SK-N-SH (cell line): ENCODE measurements around the gene ZFP92. TPM values are rescaled to one million over a fixed set of nuclear protein-coding genes. Genes with fewer than 3 reads are reported as not detected.

Source experiments
- CTCF ChIA-PET: fragments of 300-600, 350-600 bp; formaldehyde crosslinking; extraction: SDS; loops from one replicate; lab custom pipeline; 2021; lab: Yijun Ruan, JAX
- POLR2A ChIA-PET: fragments of 350-600 bp; sonication (Branson Sonifier 250); formaldehyde crosslinking; extraction: SDS; loops from one replicate; lab custom pipeline; 2020; ENCODE audit warnings: antibody characterized with exemption, inconsistent platforms; lab: Yijun Ruan, JAX
- DNase-seq: peaks from one replicate; pipeline ENCODE4 v3.0.0; 2012
- H2AFZ ChIP-seq: fragments of 200-600 bp; sonication (generic); 2 replicates; pipeline ENCODE4 v1.8.1; 2016; ENCODE audit warnings: antibody characterized with exemption, mild to moderate bottlenecking, low read depth
- H3F3A ChIP-seq: fragments of 200-600 bp; sonication (generic); replicated peaks from 2 replicates; pipeline ENCODE3; 2016; ENCODE audit warnings: antibody characterized with exemption, mild to moderate bottlenecking; ENCODE audit not compliant: insufficient read depth
- H3K27ac ChIP-seq, 2 experiments: fragments of 200-500 bp in 1 of 2; fragments of 200-600 bp in 1 of 2; sonication (Bioruptor generic) in 1 of 2; sonication (generic), shearing (Covaris generic) in 1 of 2; 2 replicates each; pipeline versions ENCODE4 v1.5.1 to v1.6.1; 2014 to 2016; ENCODE audit warnings: low read depth in 2 of 2, inconsistent platforms in 1 of 2, low read length in 1 of 2, mild to moderate bottlenecking in 1 of 2, mixed read lengths in 1 of 2
- H3K27me3 ChIP-seq: fragments of 200-600 bp; sonication (generic), shearing (Covaris generic); 2 replicates; pipeline ENCODE4 v1.6.1; 2016; ENCODE audit warnings: mixed run types; ENCODE audit not compliant: insufficient read depth
- H3K36me3 ChIP-seq, 2 experiments: fragments of 200-500 bp in 1 of 2; fragments of 200-600 bp in 1 of 2; sonication (Bioruptor generic) in 1 of 2; sonication (generic) in 1 of 2; replicated peaks in 1 of 2; 2 replicates each; pipeline versions ENCODE3 to v1.5.1; 2014 to 2016; ENCODE audit warnings: low read length in 1 of 2, mild to moderate bottlenecking in 1 of 2; ENCODE audit not compliant: insufficient read depth in 2 of 2, control insufficient read depth in 1 of 2
- H3K4me1 ChIP-seq, 2 experiments: fragments of 200-500 bp in 1 of 2; fragments of 200-600 bp in 1 of 2; sonication (Bioruptor generic) in 1 of 2; sonication (generic), shearing (Covaris generic) in 1 of 2; 2 replicates each; pipeline versions ENCODE4 v1.5.1 to v1.6.1; 2014 to 2016; ENCODE audit warnings: low read depth in 1 of 2, low read length in 1 of 2, mixed run types in 1 of 2; ENCODE audit not compliant: insufficient read depth in 2 of 2, control insufficient read depth in 1 of 2
- H3K4me2 ChIP-seq: fragments of 200-600 bp; sonication (generic), shearing (Covaris generic); 2 replicates; pipeline ENCODE4 v1.6.1; 2017; ENCODE audit warnings: mixed run types
- H3K4me3 ChIP-seq, 2 experiments: fragments of 200-500 bp in 1 of 2; fragments of 200-600 bp in 1 of 2; sonication (Bioruptor generic) in 1 of 2; sonication (generic), shearing (Covaris generic) in 1 of 2; 2 replicates each; pipeline versions ENCODE4 v1.5.1 to v1.8.1; 2014 to 2016; ENCODE audit warnings: low read depth in 2 of 2, inconsistent platforms in 1 of 2, low read length in 1 of 2, mild to moderate bottlenecking in 1 of 2, mixed read lengths in 1 of 2, moderate library complexity in 1 of 2
- H3K79me2 ChIP-seq: fragments of 200-600 bp; sonication (generic); 2 replicates; pipeline ENCODE4 v1.8.1; 2017; ENCODE audit warnings: mild to moderate bottlenecking; ENCODE audit not compliant: insufficient read depth
- H3K9ac ChIP-seq: fragments of 200-600 bp; sonication (generic); 2 replicates; pipeline ENCODE4 v1.6.1; 2017; ENCODE audit warnings: mixed run types
- H3K9me2 ChIP-seq: fragments of 200-600 bp; sonication (generic); 2 replicates; pipeline ENCODE4 v1.6.1; 2017; ENCODE audit warnings: mixed run types
- H3K9me3 ChIP-seq: fragments of 200-600 bp; sonication (generic); 2 replicates; pipeline ENCODE4 v1.6.1; 2017; ENCODE audit warnings: mixed run types, mild to moderate bottlenecking, moderate library complexity
- H4K20me1 ChIP-seq: fragments of 200-600 bp; sonication (generic); 2 replicates; pipeline ENCODE4 v1.6.1; 2017; ENCODE audit warnings: mild to moderate bottlenecking, mixed run types; ENCODE audit not compliant: insufficient read depth
- EP300 ChIP-seq, 2 experiments: IDR thresholded peaks; 2 replicates each; pipeline versions ENCODE4 v1.4.0 to v1.6.1; 2012; ENCODE audit warnings: borderline replicate concordance in 1 of 2, low read depth in 1 of 2, low read length in 1 of 2
- EZH2phosphoT487 ChIP-seq: fragments of 200-600 bp; sonication (generic); IDR thresholded peaks from 2 replicates; pipeline ENCODE4 v1.6.1; 2017; ENCODE audit warnings: low read depth, mixed run types, mild to moderate bottlenecking, antibody characterized with exemption, moderate library complexity, borderline replicate concordance
- FOSL2 ChIP-seq: IDR thresholded peaks from 2 replicates; pipeline ENCODE4 v1.4.0; 2012; ENCODE audit warnings: low read depth, mild to moderate bottlenecking, moderate library complexity, borderline replicate concordance
- FOXJ3 ChIP-seq: sonication (generic); formaldehyde crosslinking; IDR thresholded peaks from 2 replicates; pipeline ENCODE4 v1.5.1; 2020; ENCODE audit warnings: mild to moderate bottlenecking, missing genetic modification reagents
- GABPA ChIP-seq: IDR thresholded peaks from 2 replicates; pipeline ENCODE4 v1.4.0; 2012; ENCODE audit warnings: low read depth, mild to moderate bottlenecking
- IRF3 ChIP-seq: fragments of 150-350 bp; IDR thresholded peaks from 2 replicates; pipeline ENCODE4 v1.6.1; 2016; ENCODE audit warnings: mild to moderate bottlenecking, low read depth, low read length
- JUND ChIP-seq: IDR thresholded peaks from 2 replicates; pipeline ENCODE4 v1.4.0; 2012
- MAX ChIP-seq: IDR thresholded peaks from 2 replicates; pipeline ENCODE4 v1.4.0; 2012; ENCODE audit warnings: low read depth
- MEF2A ChIP-seq: IDR thresholded peaks from 2 replicates; pipeline ENCODE4 v1.4.0; 2012; ENCODE audit warnings: low read depth, borderline replicate concordance
- NRF1 ChIP-seq: IDR thresholded peaks from 2 replicates; pipeline ENCODE4 v1.6.1; 2012; ENCODE audit warnings: low read depth, mild to moderate bottlenecking, low read length
- PBX3 ChIP-seq: IDR thresholded peaks from 2 replicates; pipeline ENCODE4; 2012
- POLR2AphosphoS5 ChIP-seq: IDR thresholded peaks from 2 replicates; pipeline ENCODE4 v1.6.1; 2012; ENCODE audit warnings: low read depth, low read length
- RFX5 ChIP-seq: IDR thresholded peaks from 2 replicates; pipeline ENCODE4 v1.6.1; 2012; ENCODE audit warnings: mild to moderate bottlenecking, improper control_type of control experiment, low read length
- RXRA ChIP-seq: IDR thresholded peaks from 2 replicates; pipeline ENCODE4 v1.4.0; 2012; ENCODE audit warnings: low read depth, mild to moderate bottlenecking, borderline replicate concordance
- TCF12 ChIP-seq: IDR thresholded peaks from 2 replicates; pipeline ENCODE4 v1.4.0; 2012
- TEAD4 ChIP-seq: IDR thresholded peaks from 2 replicates; pipeline ENCODE4 v1.4.0; 2012; ENCODE audit warnings: mild to moderate bottlenecking, borderline replicate concordance; ENCODE audit not compliant: insufficient read depth
- USF1 ChIP-seq: IDR thresholded peaks from 2 replicates; pipeline ENCODE4 v1.4.0; 2012; ENCODE audit warnings: low read depth, borderline replicate concordance
- USF2 ChIP-seq: fragments of 150-350 bp; IDR thresholded peaks from 2 replicates; pipeline ENCODE4 v1.6.1; 2017; ENCODE audit warnings: antibody characterized with exemption, low read length, low read depth, borderline replicate concordance
- YY1 ChIP-seq: IDR thresholded peaks from 2 replicates; pipeline ENCODE4 v1.4.0; 2012; ENCODE audit warnings: low read depth, mild to moderate bottlenecking
- ZBTB33 ChIP-seq: IDR thresholded peaks from 2 replicates; pipeline ENCODE4 v1.4.0; 2012; ENCODE audit warnings: low read depth, borderline replicate concordance
- WGBS: methylation state at CpG from one replicate; pipeline ENCODE4 v1.1.6; 2017; ENCODE audit warnings: low lambda C conversion rate; 5-methylcytosine and 5-hydroxymethylcytosine counted together
- polyA plus RNA-seq, 3 experiments: library from polyadenylated mRNA; depleted of rRNA; stranded (reverse); fragments of >200 nt; gene quantifications; 2 replicates each; pipeline ENCODE4 v1.2.3, GENCODE V29; 2012

The ZFP92 gene
- polyA plus RNA-seq, 1 of the 3 experiments (the other 2 are of a cell fraction) = 0.28 TPM

- TF ChIP-seq RFX5 = no peak
Observed at GRCh38 chrX:153375571-153375970, 35.7 kb upstream of the ZFP92 start (continued).

- no peaks in the 10 kb centered on the region for H3K9me2 ChIP-seq
- H3K27me3 ChIP-seq = peaks cover 15% of the 10 kb centered on the region
- no peaks in the 10 kb centered on the region for H3K9me3 ChIP-seq
- peaks cover 2% of the 10 kb centered on the region for H3F3A ChIP-seq
- no peak for TF ChIP-seq EP300 (IDR thresholded peaks at IDR 0.05; ENCODE audit: borderline replicate concordance in 1 of 2, low read depth in 1 of 2, low read length in 1 of 2)
- TF ChIP-seq USF1 = no peak
- TF ChIP-seq RFX5 = no peak
- peaks cover 0 to 3% of the 10 kb centered on the region in 2 experiments; a peak in 1 of 4 replicates for H3K4me1 ChIP-seq
- no peak overlapping the region for H2AFZ ChIP-seq
- no peak overlapping the region for H3K27ac ChIP-seq
- no peaks in the 10 kb centered on the region for H3K36me3 ChIP-seq
- no peaks in the 10 kb centered on the region for H3K79me2 ChIP-seq
- H4K20me1 ChIP-seq = no peaks in the 10 kb centered on the region
- no peak overlapping the region for H3K9ac ChIP-seq
- POLR2A ChIA-PET = no interaction called here
- no peak overlapping the region for H3K4me3 ChIP-seq
- no peak overlapping the region for H3K4me2 ChIP-seq
- no peak for DNase-seq
- CTCF ChIA-PET = no interaction called here
- 23% methylated on average over 3 of the region's 3 CpGs for WGBS
Observed at GRCh38 chrX:153377727-153378126, 33.5 kb upstream of the ZFP92 start.

GRCh38 chrX:153378607-153379006 is 32.7 kb upstream of the ZFP92 start:
- CTCF ChIA-PET = no interaction called here
- TF ChIP-seq YY1 = no peak
- no peak for TF ChIP-seq PBX3
- TF ChIP-seq EZH2phosphoT487 = no peak
- no peak for TF ChIP-seq FOSL2
- no peak for TF ChIP-seq USF2
- TF ChIP-seq USF1 = no peak
- TF ChIP-seq FOXJ3 (CRISPR knock-in tag) = no peak
- TF ChIP-seq JUND = no peak
- no peak for TF ChIP-seq ZBTB33
- TF ChIP-seq MEF2A = no peak
- no peak for TF ChIP-seq TCF12
- TF ChIP-seq GABPA = no peak
- no peak for TF ChIP-seq POLR2AphosphoS5
- TF ChIP-seq IRF3 = no peak
- TF ChIP-seq RXRA = no peak
- no peak for TF ChIP-seq NRF1
- no peak for TF ChIP-seq TEAD4
- no peak for TF ChIP-seq MAX

More at GRCh38 chrX:153378607-153379006, 32.7 kb upstream of the ZFP92 start:
- H3K27me3 ChIP-seq = peaks cover 15% of the 10 kb centered on the region
- H3K79me2 ChIP-seq = no peaks in the 10 kb centered on the region
- DNase-seq = no peak
- H3K4me2 ChIP-seq = no peak overlapping the region
- H3K9ac ChIP-seq = no peak overlapping the region
- no peaks in the 10 kb centered on the region for H3K9me3 ChIP-seq
- WGBS = 39% methylated on average over 3 of the region's 4 CpGs
- peaks cover 0 to 3% of the 10 kb centered on the region in 2 experiments; a peak in 1 of 4 replicates for H3K4me1 ChIP-seq
- no peak overlapping the region for H3K4me3 ChIP-seq
- H2AFZ ChIP-seq = no peak overlapping the region
- H3K36me3 ChIP-seq = no peaks in the 10 kb centered on the region
- no peak overlapping the region for H3K27ac ChIP-seq
- H4K20me1 ChIP-seq = no peaks in the 10 kb centered on the region
- H3K9me2 ChIP-seq = no peaks in the 10 kb centered on the region
- POLR2A ChIA-PET = no interaction called here
- H3F3A ChIP-seq = peaks cover 3% of the 10 kb centered on the region
